ENCODE measurements around the gene PRORP.

DNA sequence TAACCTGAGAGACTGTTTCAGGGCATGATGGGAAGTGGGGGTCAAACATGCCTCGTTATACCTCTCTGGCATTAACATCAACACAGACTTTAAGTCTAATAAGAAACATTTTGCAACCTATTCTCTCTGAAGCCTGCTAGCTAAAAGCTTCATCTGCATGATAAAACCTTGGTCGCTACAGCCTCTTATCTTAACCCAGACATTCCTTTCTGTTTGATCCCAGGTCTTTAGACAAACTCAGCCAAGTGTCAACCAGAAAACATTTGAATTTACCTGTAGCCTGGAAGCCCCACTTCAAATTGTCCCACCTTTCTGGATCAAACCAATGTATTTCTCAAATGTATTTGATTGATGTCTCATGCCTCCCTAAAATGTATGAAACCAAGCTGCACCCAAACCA, 9.7 kb upstream of the PRORP start:
- TF ChIP-seq CTCF (IDR thresholded peaks at IDR 0.05; ENCODE audit: extremely low read depth in 1 of 2, insufficient read depth in 1 of 2, low read depth in 1 of 2, low read length in 2 of 2) = no peak
- no peak for TF ChIP-seq EZH2 (IDR thresholded peaks at IDR 0.05; ENCODE audit: borderline replicate concordance, low read depth, low read length, severe bottlenecking)
- no peak for TF ChIP-seq POLR2AphosphoS5 (IDR thresholded peaks at IDR 0.05; ENCODE audit: insufficient read depth, low read depth, low read length)
- no peak for TF ChIP-seq FOS (IDR thresholded peaks at IDR 0.05; ENCODE audit: borderline replicate concordance, insufficient read depth, low read length)
- TF ChIP-seq POLR2A (IDR thresholded peaks at IDR 0.05; ENCODE audit: low read depth, low read length) = no peak
- TF ChIP-seq MYC (IDR thresholded peaks at IDR 0.05; ENCODE audit: low read depth, low read length) = no peak
- TF ChIP-seq, protein P1, sequence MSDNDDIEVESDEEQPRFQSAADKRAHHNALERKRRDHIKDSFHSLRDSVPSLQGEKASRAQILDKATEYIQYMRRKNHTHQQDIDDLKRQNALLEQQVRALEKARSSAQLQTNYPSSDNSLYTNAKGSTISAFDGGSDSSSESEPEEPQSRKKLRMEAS (IDR thresholded peaks at IDR 0.05; ENCODE audit: insufficient read depth, insufficient read length) = no peak
